ENCODE data around the gene MPV17. TPM values are rescaled to one million over a fixed set of nuclear protein-coding genes. Genes with fewer than 3 reads are reported as not detected.
"Not testable (repeated sequence)": the region's sequence is repeated elsewhere in the genome, so short reads cannot be mapped to it uniquely, and the experiment has no call there.

The MPV17 gene, protein sequence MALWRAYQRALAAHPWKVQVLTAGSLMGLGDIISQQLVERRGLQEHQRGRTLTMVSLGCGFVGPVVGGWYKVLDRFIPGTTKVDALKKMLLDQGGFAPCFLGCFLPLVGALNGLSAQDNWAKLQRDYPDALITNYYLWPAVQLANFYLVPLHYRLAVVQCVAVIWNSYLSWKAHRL
- 61.9 TPM for total RNA-seq
- long read RNA-seq, transcript MPV17-203 (8 exons, 1,005 nt): major isoform, 36 of 58 reads
- long read RNA-seq, partial matches to known transcripts: 2 of 58 reads
- long read RNA-seq, other reads (novel, unspliced or antisense): 11 of 58 reads

- peak; percentile 95 for DNase-seq (ENCODE audit: low spot score)
Observed at GRCh38 chr2:27322766-27323595, at the start of gene MPV17. TSS of gene MPV17 (minus strand) at chr2:27323097. CDS start at chr2:27322517, 580 bp downstream.

- DNase-seq (ENCODE audit: low spot score): no peak
Observed at GRCh38 chr2:27370816-27371620, 48.1 kb upstream of the MPV17 start.

DNA sequence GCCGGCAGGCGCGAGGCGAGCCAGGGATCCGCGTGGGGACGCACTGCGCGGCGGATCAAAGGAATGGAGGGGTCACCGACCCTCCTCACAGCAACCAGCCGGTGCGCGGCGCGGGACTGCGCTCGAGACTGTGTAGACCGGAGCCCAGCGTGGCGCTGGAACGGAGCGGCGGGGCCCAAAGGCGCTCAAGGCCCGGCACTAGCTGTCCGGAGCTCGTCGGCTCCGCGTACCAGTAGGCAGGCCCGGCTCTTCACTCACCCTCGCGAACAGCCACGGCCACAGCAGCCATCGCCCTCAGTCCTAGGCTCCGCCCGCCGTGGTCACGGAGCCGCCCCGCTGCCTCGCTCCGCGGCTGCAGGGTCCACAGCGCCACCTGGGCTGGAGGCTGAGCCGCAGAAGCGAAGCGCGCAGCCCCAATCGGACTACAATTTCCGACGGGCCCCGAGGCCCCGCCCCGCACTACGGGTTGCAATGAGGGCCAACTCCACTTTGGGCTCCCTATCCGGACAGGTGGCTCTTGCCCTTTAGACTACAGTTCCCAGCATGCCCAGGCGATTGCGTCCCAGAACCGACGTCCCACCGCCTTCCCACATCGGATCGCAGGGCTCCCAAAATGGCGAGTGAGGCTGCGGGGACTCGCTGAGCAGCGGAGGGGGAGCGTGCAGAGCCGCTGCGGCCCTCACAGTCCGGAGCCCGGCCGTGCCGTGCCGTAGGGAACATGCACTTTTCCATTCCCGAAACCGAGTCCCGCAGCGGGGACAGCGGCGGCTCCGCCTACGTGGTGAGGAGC lies 47.3 kb upstream of the MPV17 start, which contains the start of the genes EIF2B4 and SNX17:
Gene EIF2B4, minus strand, starts transcription at position 313 of the 790 bp plus-strand sequence. Its CDS starts 24 bp downstream, at position 289.
Gene SNX17, plus strand, starts transcription at position 591 of the 790 bp plus-strand sequence. Its CDS starts 128 bp downstream, at position 719.
- peak; percentile 100 for DNase-seq (ENCODE audit: low spot score)

DNA sequence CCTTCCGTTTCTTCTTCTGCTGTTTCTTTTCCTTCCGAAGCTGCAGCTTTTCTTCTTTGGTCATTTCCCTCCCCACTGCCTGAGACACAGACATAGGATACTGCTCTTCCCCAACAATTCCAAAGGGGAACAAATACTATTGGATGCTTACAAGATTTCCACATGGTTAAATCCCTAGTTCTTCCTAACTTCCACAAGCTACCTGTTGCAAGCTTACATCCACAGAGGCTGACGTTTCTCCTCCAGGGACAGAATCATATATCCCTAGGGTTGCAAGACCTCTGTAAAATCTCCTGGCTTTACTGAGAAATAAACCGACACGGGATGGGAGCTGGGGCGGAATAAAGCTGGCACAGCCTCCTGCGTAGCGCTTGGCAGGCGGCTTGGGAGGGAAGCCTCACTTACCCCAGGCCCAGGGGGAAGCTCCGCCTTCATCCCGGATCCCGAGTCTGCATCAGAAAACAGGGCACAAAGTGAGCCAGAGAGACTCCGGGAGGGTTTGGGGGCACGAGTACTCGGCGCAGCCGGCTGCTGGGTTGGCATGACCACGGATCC lies 46.7 kb upstream of the MPV17 start:
- DNase-seq (ENCODE audit: low spot score): no peak

- DNase-seq (ENCODE audit: low spot score): no peak
Observed at GRCh38 chr2:27363933-27364332, 41.0 kb upstream of the MPV17 start.

GRCh38 chr2:27362678-27363420 lies 40.0 kb upstream of the MPV17 start:
- DNase-seq (ENCODE audit: low spot score): no peak

GRCh38 chr2:27356382-27357181 lies 33.7 kb upstream of the MPV17 start, which contains the start of gene GTF3C2:
TSS of gene GTF3C2 (minus strand) at chr2:27356764. CDS start at chr2:27343554, 13,210 bp downstream.
- DNase-seq (ENCODE audit: low spot score): peak; percentile 98

DNA sequence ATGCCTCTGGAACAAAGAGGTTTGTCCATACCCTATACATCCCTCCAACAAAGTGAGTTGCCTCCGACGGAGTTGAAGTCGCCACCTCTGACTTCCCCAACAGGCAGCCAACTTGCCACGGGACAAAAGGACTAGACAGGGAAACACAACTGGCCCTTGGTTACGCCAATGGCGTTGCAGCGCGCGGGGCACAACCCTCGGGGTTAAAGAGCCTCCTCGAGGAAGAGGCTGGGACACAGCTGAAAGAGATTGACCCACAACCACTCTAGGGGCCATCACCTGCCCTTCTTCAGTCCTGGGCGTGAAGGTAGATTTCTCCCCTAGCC lies 33.1 kb upstream of the MPV17 start:
- no peak for DNase-seq (ENCODE audit: low spot score)

- no peak for DNase-seq (ENCODE audit: low spot score)
Observed at GRCh38 chr2:27354597-27354927, 31.7 kb upstream of the MPV17 start.

DNA sequence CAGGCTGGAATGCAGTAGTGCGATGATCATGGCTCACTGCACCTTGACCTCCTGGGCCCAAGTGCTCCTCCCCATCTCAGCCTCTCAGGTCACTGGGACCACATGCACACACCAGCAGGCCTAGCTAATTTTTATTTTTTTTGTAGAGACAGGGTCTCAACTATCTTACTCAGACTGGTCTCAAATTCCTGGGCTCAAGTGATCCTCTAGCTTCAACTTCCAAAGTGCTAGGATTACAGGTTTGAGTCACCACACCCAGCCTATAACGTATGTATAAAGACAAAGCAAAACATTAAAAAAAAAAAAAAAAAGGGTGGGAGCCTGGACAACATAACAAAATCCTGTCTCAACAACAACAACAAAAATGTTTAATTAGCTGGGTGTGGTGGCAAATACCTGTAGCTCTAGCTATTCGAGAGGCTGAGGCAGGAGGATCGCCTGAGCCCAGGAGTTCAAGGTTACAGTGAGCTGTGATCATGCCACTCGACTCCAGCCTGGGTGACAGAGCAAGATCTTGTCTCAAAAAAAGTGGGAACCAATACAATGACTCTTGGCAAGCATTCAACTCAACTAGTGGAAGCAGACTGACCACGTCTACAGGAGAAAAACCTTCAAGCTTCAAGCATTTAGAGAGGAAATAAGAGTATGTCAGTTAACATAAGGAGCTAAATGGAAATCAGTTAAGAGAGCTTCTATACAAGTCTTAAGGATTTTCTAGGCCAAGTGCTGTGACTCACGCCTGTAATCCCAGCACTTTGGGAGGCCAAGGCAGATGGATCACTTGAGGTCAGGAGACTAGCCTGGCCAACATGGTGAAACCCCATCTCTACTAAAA lies 31.1 kb upstream of the MPV17 start:
- DNase-seq (ENCODE audit: low spot score): no peak

- not testable (repeated sequence) for DNase-seq (ENCODE audit: low spot score)
Observed at GRCh38 chr2:27353386-27353761, 30.5 kb upstream of the MPV17 start.

DNA sequence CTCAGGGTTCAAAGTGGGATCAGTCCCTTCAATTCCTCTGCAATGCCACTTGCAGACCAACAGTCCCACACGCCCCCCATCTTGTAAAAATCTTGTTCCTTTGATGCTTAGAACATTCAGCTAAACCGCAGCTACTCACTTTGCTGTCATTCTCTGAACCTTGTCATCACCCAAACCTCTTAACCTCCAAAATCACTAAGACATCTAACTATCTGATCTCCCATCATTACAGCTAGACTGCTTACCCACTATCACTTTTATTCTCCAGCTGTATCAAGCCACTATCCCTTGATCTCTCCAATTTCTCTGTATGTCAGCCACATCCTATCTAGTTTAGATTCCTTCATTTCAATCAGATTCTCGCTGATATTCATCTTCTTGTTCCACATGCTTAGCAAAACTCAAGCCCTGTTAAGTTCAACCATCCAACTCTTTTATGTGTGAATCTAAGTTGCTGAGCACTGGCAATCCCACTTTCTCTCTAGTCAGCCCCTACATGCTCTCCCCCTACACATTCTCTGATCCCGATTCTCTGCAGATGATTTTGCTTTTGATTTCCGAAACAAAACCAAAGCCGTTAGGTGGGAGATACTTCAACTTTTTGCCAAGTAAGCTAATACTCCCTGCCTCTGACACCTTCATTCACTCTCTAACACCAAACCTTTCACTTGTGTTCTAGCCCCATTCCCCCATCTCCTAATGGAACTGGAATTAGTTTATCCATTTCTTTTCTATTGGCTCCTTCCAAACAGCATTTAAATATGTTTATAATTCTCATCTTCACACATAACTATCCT lies 29.1 kb upstream of the MPV17 start:
- no peak for DNase-seq (ENCODE audit: low spot score)

DNA sequence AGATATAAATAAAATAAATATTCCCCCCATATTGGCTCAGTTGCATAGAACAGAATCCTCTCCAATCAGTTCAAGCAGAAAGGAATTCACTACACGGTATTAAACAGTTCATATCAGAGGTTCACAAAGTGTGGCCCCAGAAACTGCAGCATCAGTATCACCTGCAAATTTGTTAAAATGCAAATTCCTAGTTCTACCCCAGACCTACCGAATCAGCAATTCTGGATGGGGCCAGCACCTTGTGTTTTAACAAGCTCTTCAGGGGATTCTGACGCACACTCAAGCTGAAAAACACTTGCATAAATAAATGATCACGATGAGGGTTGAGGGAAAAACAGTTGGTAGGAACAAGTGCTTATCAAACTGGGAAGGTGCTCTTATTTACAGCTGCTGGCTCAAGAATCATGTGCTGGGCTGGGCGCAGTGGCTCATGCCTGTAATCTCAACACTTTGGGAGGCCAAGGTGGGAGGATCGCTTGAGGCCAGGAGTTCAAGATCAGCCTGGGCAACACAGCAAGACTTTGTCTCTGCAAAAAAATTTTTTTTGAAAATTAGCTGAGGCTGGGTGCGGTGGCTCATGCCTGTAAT lies 27.3 kb upstream of the MPV17 start:
- DNase-seq (ENCODE audit: low spot score): no peak

DNA sequence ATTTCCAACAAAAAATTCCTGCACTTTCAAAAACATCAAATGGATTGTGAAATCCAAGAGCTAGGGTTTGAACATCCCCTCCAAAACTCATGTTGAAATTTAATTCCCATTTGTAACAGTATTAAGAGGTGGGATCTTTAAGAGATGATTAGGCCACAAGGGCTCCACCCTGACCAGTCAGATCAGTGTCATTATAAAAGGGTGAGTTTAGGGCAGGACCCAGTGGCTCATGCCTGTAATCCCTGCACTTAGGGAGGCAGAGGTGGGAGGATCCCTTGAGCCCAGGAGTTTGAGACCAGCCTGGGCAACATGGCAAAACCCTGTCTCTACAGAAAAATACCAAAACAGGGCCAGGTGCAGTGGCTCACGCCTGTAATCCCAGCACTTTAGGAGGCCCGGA lies 24.7 kb upstream of the MPV17 start:
- DNase-seq (ENCODE audit: low spot score): no peak

GRCh38 chr2:27336173-27336572 lies 13.3 kb upstream of the MPV17 start:
- DNase-seq (ENCODE audit: low spot score): no peak

GRCh38 chr2:27335311-27335710 lies 12.4 kb upstream of the MPV17 start:
- DNase-seq (ENCODE audit: low spot score): no peak

GRCh38 chr2:27324720-27325119 lies 1.8 kb upstream of the MPV17 start:
- DNase-seq (ENCODE audit: low spot score): no peak
